GM12891 (cell line): ENCODE results near the gene TAF5L.

Source experiments
- POLR2A ChIP-seq: IDR thresholded peaks from 2 replicates; pipeline ENCODE4 v1.6.1; 2011; ENCODE audit warnings: low read depth, low read length, control low read depth
- POLR2AphosphoS5 ChIP-seq: IDR thresholded peaks from 2 replicates; pipeline ENCODE4 v1.6.1; 2011; ENCODE audit warnings: low read depth, low read length, control low read depth
- SPI1 ChIP-seq: IDR thresholded peaks from 2 replicates; pipeline ENCODE4 v1.6.1; 2011; ENCODE audit warnings: low read depth, low read length, control low read depth
- TAF1 ChIP-seq: IDR thresholded peaks from 2 replicates; pipeline ENCODE4 v1.6.1; 2011; ENCODE audit warnings: low read depth, low read length, control low read depth

DNA sequence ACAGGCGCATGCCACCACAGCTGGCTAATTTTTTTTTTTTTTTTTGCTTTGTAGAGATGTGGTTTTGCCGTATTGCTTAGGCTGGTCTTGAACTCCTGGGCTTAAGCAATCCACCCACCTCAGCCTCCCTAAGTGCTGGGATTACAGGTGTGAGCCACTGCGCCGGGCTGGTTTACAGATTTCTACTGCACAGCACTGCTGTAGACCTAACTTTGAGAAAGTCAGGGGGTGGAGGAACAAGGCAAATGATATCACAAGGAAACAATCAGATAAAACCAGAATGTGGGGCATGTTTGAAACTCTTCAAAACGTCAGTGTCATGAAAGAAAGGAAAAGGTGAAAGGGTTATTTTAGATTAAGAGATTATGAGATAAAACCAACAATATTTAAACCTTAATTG lies 45.4 kb upstream of the TAF5L start:
- no peak for TF ChIP-seq POLR2A
- TF ChIP-seq POLR2AphosphoS5, result no peak
- TF ChIP-seq TAF1, result no peak
- no peak for TF ChIP-seq SPI1
